HG03565 (cell line): ENCODE measurements around the gene SYNJ2.

Source experiments
- ATAC-seq: cut with Tn5 transposase; IDR thresholded peaks from one replicate; pipeline ENCODE4 v1.9.1; 2021; ENCODE audit warnings: mild to moderate bottlenecking, moderate library complexity; ENCODE audit not compliant: unreplicated experiment

The SYNJ2 gene

GRCh38 chr6:158110986-158111385 is 129.3 kb downstream of the SYNJ2 start:
- no peak for ATAC-seq

DNA sequence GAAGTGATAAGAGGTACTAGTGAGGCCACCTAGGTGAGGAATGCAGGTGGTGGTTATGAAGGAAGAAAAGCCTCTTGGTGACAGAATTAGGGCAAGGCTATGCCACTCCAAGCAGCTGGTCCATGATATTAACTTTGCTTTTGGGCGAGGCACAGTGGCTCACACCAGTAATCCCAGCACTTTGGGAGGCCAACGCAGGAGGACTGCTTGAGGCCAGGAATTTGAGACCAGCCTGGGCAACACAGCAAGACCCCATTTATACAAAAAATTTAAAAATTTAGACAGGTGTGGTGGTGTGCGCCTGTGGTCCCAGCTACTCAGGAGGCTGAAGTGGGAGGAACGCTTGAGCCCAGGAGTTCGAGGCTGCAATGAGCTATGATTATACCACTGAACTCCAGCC is 130.3 kb downstream of the SYNJ2 start:
- no peak for ATAC-seq

GRCh38 chr6:158113802-158114201 is 132.1 kb downstream of the SYNJ2 start:
- ATAC-seq: no peak

- ATAC-seq: no peak
These were observed 133.4 kb downstream of the SYNJ2 start for GRCh38 chr6:158115102-158115501.

DNA sequence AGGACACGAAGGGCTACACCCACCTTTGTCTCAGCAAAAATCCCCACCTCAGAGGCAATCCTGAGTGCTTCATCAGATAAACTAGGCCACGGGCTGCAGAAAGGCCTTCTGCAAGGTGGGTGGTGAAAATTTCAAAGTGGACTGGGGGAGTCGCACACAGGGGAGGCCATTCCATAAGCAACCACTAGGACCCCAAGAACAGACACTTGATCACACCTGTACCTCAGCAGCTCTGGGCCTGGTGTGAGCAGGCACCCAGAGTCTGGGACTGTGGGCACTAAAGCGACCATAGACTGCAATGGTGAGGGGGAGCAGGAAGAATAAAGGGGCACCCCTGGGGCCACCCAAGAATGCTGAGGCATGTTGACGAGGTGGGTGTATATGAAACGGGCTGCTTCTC is 133.8 kb downstream of the SYNJ2 start:
- ATAC-seq: no peak

- ATAC-seq: no peak
These were observed 137.2 kb downstream of the SYNJ2 start for GRCh38 chr6:158118886-158119285.

GRCh38 chr6:158121335-158121734 is 139.7 kb downstream of the SYNJ2 start:
- no peak for ATAC-seq

- no peak for ATAC-seq
These were observed 140.4 kb downstream of the SYNJ2 start for GRCh38 chr6:158122048-158122447.

GRCh38 chr6:158124288-158124687 is 142.6 kb downstream of the SYNJ2 start:
- no peak for ATAC-seq

- no peak for ATAC-seq
These were observed 143.6 kb downstream of the SYNJ2 start for GRCh38 chr6:158125271-158125670.

DNA sequence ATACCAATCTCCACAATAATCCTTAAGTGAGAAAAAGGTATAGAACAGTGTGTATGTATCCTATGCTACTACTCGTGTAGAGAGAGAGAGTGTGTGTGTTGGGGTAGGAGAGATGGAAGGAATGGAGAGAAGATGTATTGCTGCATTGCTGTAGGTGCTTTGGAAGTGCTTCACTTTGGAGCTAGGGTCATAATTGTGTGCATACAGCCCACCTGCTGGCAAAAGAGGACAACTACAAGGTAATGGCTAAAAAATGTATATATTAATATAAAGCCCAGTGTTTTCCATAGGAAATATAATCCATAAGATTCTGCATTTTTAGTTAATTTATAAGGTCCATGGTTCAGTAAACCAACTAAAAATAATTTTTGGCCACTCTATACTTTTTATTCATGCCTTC is 150.3 kb downstream of the SYNJ2 start:
- ATAC-seq: no peak

DNA sequence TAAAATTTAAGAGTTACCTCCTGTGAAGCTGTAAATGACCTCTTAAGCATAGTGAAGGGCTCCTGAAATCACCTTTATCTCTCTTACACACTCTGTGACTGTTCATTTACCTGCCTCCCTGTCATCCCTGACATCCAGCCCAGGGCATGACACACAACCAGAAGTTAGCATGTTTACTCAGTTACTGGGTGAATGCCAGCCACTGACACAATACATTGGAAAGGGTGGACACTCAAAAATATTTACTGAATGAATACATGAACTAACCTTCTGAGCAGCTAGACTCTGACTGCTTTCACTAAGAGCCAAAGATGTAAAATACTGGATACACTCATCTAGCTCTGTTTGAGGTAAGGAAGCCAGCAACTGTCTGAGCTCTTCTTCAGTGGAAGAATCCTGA is 161.1 kb downstream of the SYNJ2 start:
- no peak for ATAC-seq

DNA sequence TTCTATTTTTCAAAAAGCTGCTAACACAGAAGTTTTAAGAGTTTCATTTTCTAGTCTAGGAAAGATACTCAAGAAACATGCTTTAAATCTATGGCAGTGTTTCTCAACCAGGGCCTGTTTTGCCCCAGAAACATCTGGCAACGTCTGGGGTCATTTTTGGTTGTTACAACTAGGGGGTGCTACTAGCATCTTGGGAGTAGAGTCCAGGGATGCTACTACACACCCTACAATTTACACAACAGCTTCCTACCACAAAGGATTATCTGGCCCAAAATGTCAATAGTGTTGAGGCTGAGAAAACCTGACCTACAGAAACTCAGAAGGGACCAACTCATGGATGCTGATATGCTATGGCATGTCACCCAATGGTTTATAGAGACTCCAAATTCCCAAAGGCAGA is 162.0 kb downstream of the SYNJ2 start:
- ATAC-seq: no peak
